Measurements from ENCODE around the gene DOLK.

DNA sequence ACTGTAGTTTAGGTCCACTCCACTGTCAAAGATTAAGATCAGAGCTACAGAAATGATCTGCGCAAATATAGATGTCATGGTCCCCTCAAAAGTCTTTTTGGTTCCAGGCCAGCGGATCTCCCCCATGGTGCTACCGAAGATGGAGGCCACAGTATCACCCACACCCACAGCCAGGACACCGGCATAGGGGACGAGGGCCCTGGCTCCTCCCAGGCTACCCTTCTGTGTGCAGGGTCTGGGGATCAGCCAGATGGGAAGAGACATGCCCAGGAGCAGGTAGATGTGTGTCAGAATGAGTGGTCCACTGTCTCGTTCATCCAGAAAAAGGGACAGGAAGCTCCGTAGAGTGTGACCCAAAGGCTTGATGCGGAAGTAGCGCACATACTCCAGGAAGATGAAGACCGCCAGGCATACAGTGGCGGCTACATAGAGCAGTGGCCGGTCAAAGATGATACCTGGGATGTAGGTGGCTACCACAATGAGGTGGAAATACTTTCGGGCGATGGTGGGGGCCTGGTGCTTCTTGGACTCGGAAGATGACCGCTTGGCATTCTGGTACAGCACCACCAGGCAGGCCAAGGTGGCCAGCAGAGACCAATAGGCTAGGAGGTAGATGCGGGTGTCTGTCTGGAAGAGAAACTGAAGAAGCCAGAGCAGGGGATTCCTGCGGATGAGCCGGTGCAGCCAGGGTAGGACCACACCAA is 1.5 kb downstream of the DOLK start:
- TF ChIP-seq, protein P1, sequence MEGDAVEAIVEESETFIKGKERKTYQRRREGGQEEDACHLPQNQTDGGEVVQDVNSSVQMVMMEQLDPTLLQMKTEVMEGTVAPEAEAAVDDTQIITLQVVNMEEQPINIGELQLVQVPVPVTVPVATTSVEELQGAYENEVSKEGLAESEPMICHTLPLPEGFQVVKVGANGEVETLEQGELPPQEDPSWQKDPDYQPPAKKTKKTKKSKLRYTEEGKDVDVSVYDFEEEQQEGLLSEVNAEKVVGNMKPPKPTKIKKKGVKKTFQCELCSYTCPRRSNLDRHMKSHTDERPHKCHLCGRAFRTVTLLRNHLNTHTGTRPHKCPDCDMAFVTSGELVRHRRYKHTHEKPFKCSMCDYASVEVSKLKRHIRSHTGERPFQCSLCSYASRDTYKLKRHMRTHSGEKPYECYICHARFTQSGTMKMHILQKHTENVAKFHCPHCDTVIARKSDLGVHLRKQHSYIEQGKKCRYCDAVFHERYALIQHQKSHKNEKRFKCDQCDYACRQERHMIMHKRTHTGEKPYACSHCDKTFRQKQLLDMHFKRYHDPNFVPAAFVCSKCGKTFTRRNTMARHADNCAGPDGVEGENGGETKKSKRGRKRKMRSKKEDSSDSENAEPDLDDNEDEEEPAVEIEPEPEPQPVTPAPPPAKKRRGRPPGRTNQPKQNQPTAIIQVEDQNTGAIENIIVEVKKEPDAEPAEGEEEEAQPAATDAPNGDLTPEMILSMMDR (IDR thresholded peaks at IDR 0.05; ENCODE audit: poor library complexity), result no peak
- TF ChIP-seq EZH2 (IDR thresholded peaks at IDR 0.05; ENCODE audit: borderline replicate concordance) (no peak), EZH2phosphoT487 (IDR thresholded peaks at IDR 0.05; ENCODE audit: low read depth, severe bottlenecking, unreplicated experiment) (no peak)
